Esophagus muscularis mucosa (tissue), 4 donors: Measurements from ENCODE around the gene ACAA2. TPM values are rescaled to one million over a fixed set of nuclear protein-coding genes. Genes with fewer than 3 reads are reported as not detected.

Experiments used
- DNase-seq: peaks from one replicate; pipeline ENCODE4 v3.0.0-alpha.2; 2017; ENCODE audit errors: extremely low spot score
- H3K27ac ChIP-seq, 4 donors: fragments of 200-600 bp; sonication (generic); replicated peaks in 1 of 4; 1 replicate in 3 of 4; 2 replicates in 1 of 4; pipeline ENCODE4 v1.5.1; 2016 to 2019; ENCODE audit warnings: mild to moderate bottlenecking in 1 of 4
- H3K27me3 ChIP-seq, 4 donors: fragments of 200-600 bp; sonication (generic); one replicate each; pipeline versions ENCODE4 v1.5.1 to v1.6.0; 2016 to 2019
- H3K36me3 ChIP-seq, 4 donors: fragments of 200-600 bp; sonication (generic); one replicate each; pipeline ENCODE4 v1.5.1; 2016 to 2019
- H3K4me1 ChIP-seq, 4 donors: fragments of 200-600 bp; sonication (generic); one replicate each; pipeline ENCODE4 v1.5.1; 2016 to 2019
- H3K4me3 ChIP-seq, 4 donors: fragments of 200-600 bp; sonication (generic); 1 replicate in 2 of 4; 2 replicates in 2 of 4; pipeline ENCODE4 v1.5.1; 2016 to 2019; ENCODE audit warnings: mild to moderate bottlenecking in 4 of 4, moderate library complexity in 1 of 4
- H3K9me3 ChIP-seq, 4 donors: fragments of 200-600 bp; sonication (generic); 1 replicate in 3 of 4; 2 replicates in 1 of 4; pipeline ENCODE4 v1.5.1; 2016 to 2019
- CTCF ChIP-seq, 3 experiments: fragments of 200-600 bp in 2 of 3; fragments of 450-650 bp in 1 of 3; sonication (generic) in 2 of 3; IDR thresholded peaks; one replicate each; pipeline ENCODE4 v1.5.1; 2017 to 2019; ENCODE audit warnings: antibody characterized with exemption in 3 of 3, mild to moderate bottlenecking in 2 of 3, moderate library complexity in 1 of 3
- EP300 ChIP-seq: sonication (generic); formaldehyde crosslinking; IDR thresholded peaks from one replicate; pipeline ENCODE4 v1.6.1; 2017; ENCODE audit warnings: antibody characterized with exemption
- POLR2A ChIP-seq: fragments of 450-650 bp; IDR thresholded peaks from one replicate; pipeline ENCODE4 v1.6.1; 2017; ENCODE audit warnings: antibody characterized with exemption, moderate library complexity, mild to moderate bottlenecking, low read depth
- POLR2AphosphoS5 ChIP-seq, 2 donors: sonication (generic); formaldehyde crosslinking; IDR thresholded peaks; one replicate each; pipeline ENCODE4 v1.6.1; 2017; ENCODE audit warnings: antibody characterized with exemption in 2 of 2
- WGBS: methylation state at CpG from one replicate; pipeline ENCODE4 v1.1.5; 2018; 5-methylcytosine and 5-hydroxymethylcytosine counted together
- intact Hi-C: fragments of 100-400 bp; cut with DNase I; formaldehyde crosslinking; loops from one replicate; pipeline ENCODE4 v1.15.1; 2023
- total RNA-seq, 4 donors: library from RNA; depleted of rRNA; stranded (reverse); fragments of >200 nt; gene quantifications; one replicate each; pipeline versions ENCODE4 v1.1.0 to v1.2.1, GENCODE V29; 2016

Gene ACAA2
- total RNA-seq, 4 donors from 2014 or later, result 46.9 to 101 (median 73.9) TPM

- no peak overlapping the region for H3K27ac ChIP-seq
- H3K4me1 ChIP-seq, result no peaks in the 10 kb centered on the region
- no peaks in the 10 kb centered on the region for H3K9me3 ChIP-seq
- no peak for DNase-seq
- intact Hi-C loops, result no loop called here
- H3K27me3 ChIP-seq, result peaks cover 0 to 5% (median 0%) of the 10 kb centered on the region in 4 donors
- WGBS, result 68% methylated on average over 5 of the region's 5 CpGs
- no peaks in the 10 kb centered on the region for H3K36me3 ChIP-seq
- TF ChIP-seq EP300 (no peak), CTCF (IDR thresholded peaks at IDR 0.05) (no peak)
- no peak overlapping the region for H3K4me3 ChIP-seq
Observed at GRCh38 chr18:49747876-49748275, 65.5 kb downstream of the ACAA2 start.

- H3K4me1 ChIP-seq, result no peaks in the 10 kb centered on the region
- H3K9me3 ChIP-seq, result no peaks in the 10 kb centered on the region
- H3K4me3 ChIP-seq, result no peak overlapping the region
- H3K27ac ChIP-seq, result no peak overlapping the region
- no peak for DNase-seq
- intact Hi-C loops, result no loop called here
- peaks cover 0 to 5% (median 0%) of the 10 kb centered on the region in 4 donors for H3K27me3 ChIP-seq
- TF ChIP-seq EP300 (no peak), POLR2A (no peak), POLR2AphosphoS5 (IDR thresholded peaks at IDR 0.05) (no peak), CTCF (IDR thresholded peaks at IDR 0.05) (no peak)
- WGBS, result 94% methylated on average over 11 of the region's 11 CpGs
- H3K36me3 ChIP-seq, result no peaks in the 10 kb centered on the region
Observed at GRCh38 chr18:49745045-49746014, 68.0 kb downstream of the ACAA2 start.

GRCh38 chr18:49744376-49745008 is 68.8 kb downstream of the ACAA2 start:
- Histone ChIP-seq H3K9me3 (no peaks in the 10 kb centered on the region), H3K27me3 (peaks cover 0 to 5% (median 0%) of the 10 kb centered on the region in 4 donors), H3K4me1 (no peaks in the 10 kb centered on the region), H3K27ac (no peak overlapping the region), H3K36me3 (no peaks in the 10 kb centered on the region), H3K4me3 (no peak overlapping the region)
- TF ChIP-seq EP300 (no peak), CTCF (IDR thresholded peaks at IDR 0.05) (no peak)
- WGBS, result 80% methylated on average over 8 of the region's 8 CpGs
- DNase-seq, result no peak
- intact Hi-C loops, result no loop called here

- Histone ChIP-seq H3K27ac (no peak overlapping the region), H3K4me1 (no peaks in the 10 kb centered on the region), H3K27me3 (peaks cover 0 to 5% (median 0%) of the 10 kb centered on the region in 4 donors), H3K9me3 (no peaks in the 10 kb centered on the region), H3K36me3 (no peaks in the 10 kb centered on the region), H3K4me3 (no peak overlapping the region)
- intact Hi-C loops, result no loop called here
- WGBS, result 70% methylated on average over 5 of the region's 5 CpGs
- TF ChIP-seq EP300 (no peak), POLR2AphosphoS5 (IDR thresholded peaks at IDR 0.05) (no peak), POLR2A (no peak), CTCF (IDR thresholded peaks at IDR 0.05) (no peak)
- DNase-seq, result no peak
Observed at GRCh38 chr18:49743117-49743567, 70.2 kb downstream of the ACAA2 start.
